Loucy (cell line): ENCODE measurements around the gene TRRAP.

Experiments used
- H2AFZ ChIP-seq: fragments of 200-600 bp; sonication (generic); 2 replicates; pipeline ENCODE4 v1.6.0; 2016; ENCODE audit warnings: antibody characterized with exemption, mild to moderate bottlenecking, low read length, moderate library complexity
- H3F3A ChIP-seq: fragments of 200-600 bp; 2 replicates; pipeline ENCODE4 v1.6.0; 2016; ENCODE audit warnings: antibody characterized with exemption, low read depth, mild to moderate bottlenecking
- H3K27me3 ChIP-seq: fragments of 200-600 bp; sonication (generic); 2 replicates; pipeline ENCODE4 v1.6.1; 2014; ENCODE audit warnings: low read length, mild to moderate bottlenecking; ENCODE audit not compliant: insufficient read depth, poor library complexity, severe bottlenecking
- H3K36me3 ChIP-seq: fragments of 200-600 bp; sonication (generic); 2 replicates; pipeline ENCODE4 v1.6.1; 2016; ENCODE audit warnings: low read length; ENCODE audit not compliant: insufficient read depth
- H3K4me1 ChIP-seq: fragments of 200-600 bp; sonication (generic); 2 replicates; pipeline ENCODE4 v1.5.1; 2014; ENCODE audit warnings: low read length, mild to moderate bottlenecking; ENCODE audit not compliant: insufficient read depth, poor library complexity, severe bottlenecking
- H3K4me2 ChIP-seq: fragments of 200-600 bp; sonication (generic); 2 replicates; pipeline ENCODE4 v1.6.0; 2014; ENCODE audit warnings: antibody characterized with exemption, low read length, low read depth, mild to moderate bottlenecking; ENCODE audit not compliant: poor library complexity, severe bottlenecking
- H3K4me3 ChIP-seq: fragments of 200-600 bp; sonication (generic); 2 replicates; pipeline ENCODE4 v1.5.1; 2014; ENCODE audit warnings: low read length, mild to moderate bottlenecking, mixed read lengths; ENCODE audit not compliant: poor library complexity, severe bottlenecking
- H3K79me2 ChIP-seq: fragments of 200-600 bp; sonication (generic); 2 replicates; pipeline ENCODE4 v1.6.1; 2014; ENCODE audit warnings: low read length; ENCODE audit not compliant: insufficient read depth
- H3K9ac ChIP-seq: fragments of 200-600 bp; sonication (generic); 2 replicates; pipeline ENCODE4 v1.6.0; 2014; ENCODE audit warnings: mild to moderate bottlenecking, low read depth, low read length, moderate library complexity; ENCODE audit not compliant: poor library complexity, severe bottlenecking
- H3K9me2 ChIP-seq: fragments of 200-600 bp; sonication (generic); replicated peaks from 2 replicates; pipeline ENCODE4 v1.6.1; 2016; ENCODE audit warnings: low read depth, low read length, mixed read lengths
- H3K9me3 ChIP-seq: fragments of 200-600 bp; sonication (generic); 2 replicates; pipeline ENCODE4 v1.6.1; 2014; ENCODE audit warnings: mild to moderate bottlenecking, antibody characterized with exemption, low read length, low read depth; ENCODE audit not compliant: insufficient read depth
- H4K20me1 ChIP-seq: fragments of 200-600 bp; sonication (generic); 2 replicates; pipeline ENCODE4 v1.6.0; 2014; ENCODE audit warnings: antibody characterized with exemption, low read length, mild to moderate bottlenecking; ENCODE audit not compliant: insufficient read depth, poor library complexity, severe bottlenecking
- CTCF ChIP-seq: fragments of 200-600 bp; sonication (generic); conservative IDR thresholded peaks from 2 replicates; pipeline ENCODE4 v1.5.1; 2014; ENCODE audit warnings: mild to moderate bottlenecking, antibody characterized with exemption, low read length
- EZH2phosphoT487 ChIP-seq: fragments of 200-600 bp; IDR thresholded peaks from 2 replicates; pipeline ENCODE4 v1.6.1; 2018; ENCODE audit warnings: antibody characterized with exemption, mild to moderate bottlenecking, moderate library complexity, borderline replicate concordance

TRRAP gene

GRCh38 chr7:98988641-98989040 lies 110.3 kb downstream of the TRRAP start:
- H3K9me2 ChIP-seq: no peaks in the 10 kb centered on the region
- no peaks in the 10 kb centered on the region for H3K27me3 ChIP-seq
- TF ChIP-seq CTCF: no peak
- no peak for TF ChIP-seq EZH2phosphoT487

GRCh38 chr7:98990356-98990755 lies 112.0 kb downstream of the TRRAP start:
- Histone ChIP-seq H3K9me2 (no peaks in the 10 kb centered on the region), H3K36me3 (peaks cover 97% of the 10 kb centered on the region), H3K9me3 (no peaks in the 10 kb centered on the region), H3K4me3 (no peak overlapping the region), H2AFZ (no peak overlapping the region), H4K20me1 (no peaks in the 10 kb centered on the region), H3K79me2 (no peaks in the 10 kb centered on the region), H3K4me2 (no peak overlapping the region), H3K4me1 (no peaks in the 10 kb centered on the region), H3K27me3 (no peaks in the 10 kb centered on the region), H3K9ac (no peak overlapping the region), H3F3A (no peaks in the 10 kb centered on the region)
- no peak for TF ChIP-seq CTCF
- TF ChIP-seq EZH2phosphoT487: no peak

More at GRCh38 chr7:98988641-98989040, 110.3 kb downstream of the TRRAP start:
- Histone ChIP-seq H3F3A (no peaks in the 10 kb centered on the region), H3K79me2 (no peaks in the 10 kb centered on the region), H3K36me3 (peaks cover 97% of the 10 kb centered on the region), H3K4me2 (no peak overlapping the region), H2AFZ (no peak overlapping the region), H3K4me3 (no peak overlapping the region), H4K20me1 (no peaks in the 10 kb centered on the region), H3K9ac (no peak overlapping the region), H3K4me1 (no peaks in the 10 kb centered on the region), H3K9me3 (no peaks in the 10 kb centered on the region)

- H3K9ac ChIP-seq: no peak overlapping the region
- no peaks in the 10 kb centered on the region for H3K27me3 ChIP-seq
- no peaks in the 10 kb centered on the region for H3K79me2 ChIP-seq
- H3K4me1 ChIP-seq: no peaks in the 10 kb centered on the region
- TF ChIP-seq CTCF (no peak), EZH2phosphoT487 (no peak)
- H4K20me1 ChIP-seq: no peaks in the 10 kb centered on the region
- H3K36me3 ChIP-seq: peaks cover 97% of the 10 kb centered on the region
- H3K4me2 ChIP-seq: no peak overlapping the region
- H3K9me2 ChIP-seq: no peaks in the 10 kb centered on the region
- no peaks in the 10 kb centered on the region for H3F3A ChIP-seq
- no peak overlapping the region for H3K4me3 ChIP-seq
- H3K9me3 ChIP-seq: no peaks in the 10 kb centered on the region
- no peak overlapping the region for H2AFZ ChIP-seq
Observed at GRCh38 chr7:98991141-98991540, 112.8 kb downstream of the TRRAP start.
